GM12878 (cell line): ENCODE data around the gene TTC19. TPM values are rescaled to one million over a fixed set of nuclear protein-coding genes. Genes with fewer than 3 reads are reported as not detected.

Experiments
- BCL11A ChIP-seq: IDR thresholded peaks from 2 replicates; pipeline ENCODE4 v1.6.1; 2011; ENCODE audit warnings: low read depth, low read length
- BCL3 ChIP-seq: IDR thresholded peaks from 2 replicates; pipeline ENCODE4 v1.6.1; 2011; ENCODE audit warnings: borderline replicate concordance, low read depth, mild to moderate bottlenecking, moderate library complexity, low read length; ENCODE audit not compliant: insufficient read depth, poor library complexity, severe bottlenecking
- CHD2 ChIP-seq: IDR thresholded peaks from 2 replicates; pipeline ENCODE4 v1.6.1; 2011; ENCODE audit warnings: low read depth, low read length, improper control_type of control experiment, borderline replicate concordance
- HDAC2 ChIP-seq: fragments of 200-600 bp; sonication (generic); IDR thresholded peaks from 2 replicates; pipeline ENCODE4 v1.6.1; 2017
- IKZF1 ChIP-seq: fragments of 450-650 bp; conservative IDR thresholded peaks from 2 replicates; pipeline ENCODE4 v1.6.1; 2017; ENCODE audit warnings: antibody characterized with exemption, mild to moderate bottlenecking
- MLLT1 ChIP-seq: fragments of 450-650 bp; IDR thresholded peaks from 2 replicates; pipeline ENCODE4 v1.6.1; 2016; ENCODE audit warnings: mild to moderate bottlenecking
- MXI1 ChIP-seq: fragments of 150-350 bp; IDR thresholded peaks from 2 replicates; pipeline ENCODE4 v1.6.1; 2011; ENCODE audit warnings: low read depth, mild to moderate bottlenecking, inconsistent platforms, low read length, improper control_type of control experiment
- NR2F1 ChIP-seq: fragments of 450-650 bp; conservative IDR thresholded peaks from 2 replicates; pipeline ENCODE4 v1.6.1; 2017; ENCODE audit warnings: mild to moderate bottlenecking
- PAX5 ChIP-seq: IDR thresholded peaks from 2 replicates; pipeline ENCODE4 v1.6.1; 2011; ENCODE audit warnings: low read depth, low read length, borderline replicate concordance
- PRDM15 ChIP-seq: fragments of 450-650 bp; formaldehyde crosslinking; IDR thresholded peaks from 2 replicates; pipeline ENCODE4 v1.4.0; 2020; ENCODE audit warnings: mild to moderate bottlenecking, moderate library complexity
- REST ChIP-seq: IDR thresholded peaks from 2 replicates; pipeline ENCODE4 v1.6.1; 2012; ENCODE audit warnings: mild to moderate bottlenecking, low read depth, low read length
- TCF12 ChIP-seq: IDR thresholded peaks from 2 replicates; pipeline ENCODE4 v1.6.1; 2011; ENCODE audit warnings: low read depth, mild to moderate bottlenecking, low read length
- YY1 ChIP-seq: IDR thresholded peaks from 2 replicates; pipeline ENCODE4 v1.6.1; 2011; ENCODE audit warnings: low read depth, mild to moderate bottlenecking, low read length
- ZNF592 ChIP-seq: fragments of 450-650 bp; IDR thresholded peaks from 2 replicates; pipeline ENCODE4 v1.6.1; 2017; ENCODE audit warnings: mild to moderate bottlenecking, moderate library complexity
- polyA plus RNA-seq, 11 experiments: library from polyadenylated mRNA; depleted of rRNA in 4 of 11; unstranded in 6 of 11; stranded (reverse) in 5 of 11; fragments of >200 nt; fragmentation: Nextera tagmentation in 4 of 11; fragmentation: Illumina TruSeq in 1 of 11; extraction: Ambion mirVana in 4 of 11; extraction: Trizol in 1 of 11; gene quantifications; 1 replicate in 1 of 11; 2 replicates in 10 of 11; pipeline versions ENCODE4 v1.2.1 to v1.2.3, GENCODE V29; 2011 to 2016; ENCODE audit warnings: inconsistent platforms in 2 of 11, missing spikeins in 2 of 11, low read depth in 1 of 11
- total RNA-seq, 4 experiments: library from RNA; depleted of rRNA in 3 of 4; stranded (reverse); fragments of >200 nt in 3 of 4; fragmentation: Illumina TruSeq in 1 of 4; extraction: Trizol in 1 of 4; gene quantifications; 2 replicates each; pipeline versions ENCODE4 v1.2.1 to v1.2.3, GENCODE V29; 2013 to 2021

The TTC19 gene
- total and polyA plus RNA-seq, 10 of the 15 experiments (the other 5 are each of a cell fraction or from before 2014, with no cell fraction given): 5.3 to 29.8 (median 20.1) TPM

- TF ChIP-seq BCL3: peak; percentile 39
- TF ChIP-seq MXI1: peak; percentile 71
- no peak for TF ChIP-seq BCL11A
- 0 out of 2 replicates have a peak, but pooled peaks have one; percentile 32 for TF ChIP-seq CHD2
- TF ChIP-seq YY1: peak; percentile 85
- 0 out of 2 replicates have a peak, but pooled peaks have one; percentile 4 for TF ChIP-seq TCF12
- TF ChIP-seq REST: no peak
- TF ChIP-seq ZNF592: no peak
- no peak for TF ChIP-seq MLLT1
- TF ChIP-seq NR2F1: peak; percentile 85
- TF ChIP-seq PRDM15: no peak
- peak; percentile 85 for TF ChIP-seq IKZF1
- peak; percentile 33; the same call in 1 of the 2 replicates for TF ChIP-seq PAX5
- no peak for TF ChIP-seq HDAC2
Measured at GRCh38 chr17:15999141-15999973, at the start of gene TTC19, which contains the start of gene ZSWIM7 (continued).
